MCF 10A (cell line): ENCODE results near the gene CEP76. TPM values are rescaled to one million over a fixed set of nuclear protein-coding genes. Genes with fewer than 3 reads are reported as not detected.

ENCODE experiments used
- BruUV-seq: library from RNA; stranded (reverse); fragments of 400-500 nt; replicated peaks from 2 replicates; lab custom pipeline; 2021; lab: Mats Ljungman, UMichigan
- CTCF ChIA-PET: fragments of 300-600 bp; sonication (Branson Sonifier 250); formaldehyde crosslinking; extraction: SDS; loops from one replicate; lab custom pipeline; 2021; ENCODE audit warnings: antibody characterized with exemption, inconsistent platforms; lab: Yijun Ruan, JAX
- POLR2A ChIA-PET: fragments of 300-600, 350-650 bp; sonication (Branson Sonifier 250); formaldehyde crosslinking; extraction: SDS; loops from one replicate; lab custom pipeline; 2020; ENCODE audit warnings: antibody characterized with exemption, inconsistent platforms; lab: Yijun Ruan, JAX
- DNase-seq: peaks from one replicate; pipeline ENCODE4 v3.0.0-alpha.2; 2018; ENCODE audit not compliant: unreplicated experiment
- H3K27ac Mint-ChIP-seq: one replicate; pipeline ENCODE4 v1.8.0; 2022; ENCODE audit warnings: mild to moderate bottlenecking, low read depth, mixed read lengths; ENCODE audit not compliant: unreplicated experiment
- H3K27me3 Mint-ChIP-seq: one replicate; pipeline ENCODE4 v1.8.0; 2022; ENCODE audit warnings: mixed read lengths; ENCODE audit not compliant: insufficient read depth, unreplicated experiment
- H3K36me3 Mint-ChIP-seq: one replicate; pipeline ENCODE4 v1.8.0; 2022; ENCODE audit warnings: mild to moderate bottlenecking, moderate library complexity, mixed read lengths; ENCODE audit not compliant: insufficient read depth, unreplicated experiment
- H3K4me1 Mint-ChIP-seq: one replicate; pipeline ENCODE4 v1.8.0; 2022; ENCODE audit warnings: mixed read lengths; ENCODE audit not compliant: insufficient read depth, unreplicated experiment
- H3K4me3 Mint-ChIP-seq: one replicate; pipeline ENCODE4 v1.8.0; 2022; ENCODE audit warnings: mild to moderate bottlenecking, moderate library complexity, mixed read lengths; ENCODE audit not compliant: unreplicated experiment
- H3K9me3 Mint-ChIP-seq: one replicate; pipeline ENCODE4 v1.8.0; 2022; ENCODE audit warnings: mixed read lengths; ENCODE audit not compliant: unreplicated experiment
- CTCF ChIP-seq: fragments of 200-600 bp; IDR thresholded peaks from one replicate; pipeline ENCODE4 v1.8.0; 2022; ENCODE audit warnings: antibody characterized with exemption, mild to moderate bottlenecking; ENCODE audit not compliant: unreplicated experiment
- intact Hi-C: fragments of 100-400 bp; cut with micrococcal nuclease; formaldehyde crosslinking; loops from 2 replicates; pipeline ENCODE4 v1.14.1; 2022
- total RNA-seq: library from RNA; stranded (reverse); gene quantifications from 2 replicates; pipeline ENCODE4 v1.2.3, GENCODE V29; 2022

Gene CEP76
- total RNA-seq, 1 experiment from 2014 or later, result 4.9 TPM

GRCh38 chr18:12748671-12749070 lies 46.1 kb upstream of the CEP76 start:
- Mint-ChIP-seq H3K36me3 (no peaks in the 10 kb centered on the region), H3K4me3 (no peak overlapping the region), H3K27ac (no peak overlapping the region), H3K9me3 (no peaks in the 10 kb centered on the region), H3K4me1 (peaks cover 6% of the 10 kb centered on the region), H3K27me3 (no peaks in the 10 kb centered on the region)
- CTCF ChIA-PET, result interaction anchor here (0.6 to 9.6 kb wide), 5 partner anchors 22 to 420 kb away, joined by 3 to 152 read pairs (median 4); no protein-coding TSS in a partner anchor
- no peak for DNase-seq
- POLR2A ChIA-PET, result interaction anchor here (0.6 kb wide), 1 partner anchor 109 kb away, joined by 3 read pairs; no protein-coding TSS in a partner anchor
- intact Hi-C loops, result no loop called here
- no TSS peak for BruUV-seq
- TF ChIP-seq CTCF, result no peak

- TF ChIP-seq CTCF, result no peak
- Mint-ChIP-seq H3K4me1 (peaks cover 6% of the 10 kb centered on the region), H3K9me3 (no peaks in the 10 kb centered on the region), H3K27me3 (no peaks in the 10 kb centered on the region), H3K4me3 (no peak overlapping the region), H3K27ac (no peak overlapping the region), H3K36me3 (no peaks in the 10 kb centered on the region)
- DNase-seq, result no peak
- ChIA-PET CTCF (interaction anchor here (0.5 to 9.6 kb wide), 7 partner anchors 8 to 186 kb away, joined by 3 to 152 read pairs (median 3); no protein-coding TSS in a partner anchor), POLR2A (interaction anchor here (1.0 kb wide), 1 partner anchor 53 kb away, joined by 4 read pairs; no protein-coding TSS in a partner anchor)
- BruUV-seq, result no TSS peak
- intact Hi-C loops, result no loop called here
These were observed 45.2 kb upstream of the CEP76 start for GRCh38 chr18:12747530-12748315.

- no peak for TF ChIP-seq CTCF
- H3K4me1 Mint-ChIP-seq, result peaks cover 17% of the 10 kb centered on the region
- no peaks in the 10 kb centered on the region for H3K27me3 Mint-ChIP-seq
- ChIA-PET CTCF (interaction anchor here (0.6 to 9.6 kb wide), 21 partner anchors 15 to 386 kb away, joined by 3 to 152 read pairs (median 4); no protein-coding TSS in a partner anchor), POLR2A (interaction anchor here (0.6 to 5.0 kb wide), 8 partner anchors 8 to 189 kb away, joined by 3 to 36 read pairs (median 3); partner anchors contain the start of gene PTPN2)
- no peaks in the 10 kb centered on the region for H3K36me3 Mint-ChIP-seq
- no peak for DNase-seq
- no peaks in the 10 kb centered on the region for H3K9me3 Mint-ChIP-seq
- H3K4me3 Mint-ChIP-seq, result no peak overlapping the region
- no TSS peak for BruUV-seq
- no peak overlapping the region for H3K27ac Mint-ChIP-seq
- intact Hi-C loops, result loop anchor here (2.0 kb wide), 1 partner anchor 354 kb away; no protein-coding TSS in a partner anchor
These were observed 42.7 kb upstream of the CEP76 start for GRCh38 chr18:12745095-12745795.

- no TSS peak for BruUV-seq
These were observed 41.6 kb upstream of the CEP76 start for GRCh38 chr18:12744103-12744502.

More at GRCh38 chr18:12744103-12744502, 41.6 kb upstream of the CEP76 start:
- no peak overlapping the region for H3K4me3 Mint-ChIP-seq
- no peaks in the 10 kb centered on the region for H3K9me3 Mint-ChIP-seq
- peak; percentile 63 for DNase-seq
- H3K4me1 Mint-ChIP-seq, result peaks cover 17% of the 10 kb centered on the region
- CTCF ChIA-PET, result interaction anchor here (0.5 to 9.6 kb wide), 29 partner anchors 8 to 1777 kb away, joined by 3 to 152 read pairs (median 4); no protein-coding TSS in a partner anchor
- H3K27ac Mint-ChIP-seq, result no peak overlapping the region
- intact Hi-C loops, result loop anchor here (1.0 to 2.0 kb wide), 4 partner anchors 149 to 415 kb away; no protein-coding TSS in a partner anchor
- no peaks in the 10 kb centered on the region for H3K27me3 Mint-ChIP-seq
- POLR2A ChIA-PET, result interaction anchor here (0.7 to 5.0 kb wide), 10 partner anchors 10 to 191 kb away, joined by 3 to 36 read pairs (median 4); partner anchors contain the start of gene PTPN2
- H3K36me3 Mint-ChIP-seq, result no peaks in the 10 kb centered on the region
- TF ChIP-seq CTCF, result peak; percentile 43
